IPS-15b (cell line): ENCODE results near the gene C1R.
"Not testable (repeated sequence)": the region's sequence is repeated elsewhere in the genome, so short reads cannot be mapped to it uniquely, and the experiment has no call there.

Experiments used
- H3K27me3 ChIP-seq: one replicate; pipeline ENCODE4 v1.6.1; 2013; ENCODE audit warnings: low read length; ENCODE audit not compliant: control insufficient read depth, insufficient read depth
- H3K36me3 ChIP-seq: one replicate; pipeline ENCODE4 v1.6.1; 2013; ENCODE audit warnings: low read length; ENCODE audit not compliant: control insufficient read depth, insufficient read depth
- H3K4me1 ChIP-seq: one replicate; pipeline ENCODE4 v1.6.1; 2013; ENCODE audit warnings: mild to moderate bottlenecking, low read length; ENCODE audit not compliant: control insufficient read depth, insufficient read depth
- H3K4me3 ChIP-seq: one replicate; pipeline ENCODE4 v1.5.1; 2013; ENCODE audit warnings: low read depth, low read length
- H3K9ac ChIP-seq: one replicate; pipeline ENCODE4 v1.6.1; 2013; ENCODE audit warnings: low read depth, mild to moderate bottlenecking, low read length
- H3K9me3 ChIP-seq: one replicate; pipeline ENCODE4 v1.6.1; 2013; ENCODE audit warnings: mild to moderate bottlenecking, low read length; ENCODE audit not compliant: control insufficient read depth, insufficient read depth

Gene C1R

GRCh38 chr12:7042842-7043241 is 49.4 kb downstream of the C1R start:
- Histone ChIP-seq H3K4me1 (no peaks in the 10 kb centered on the region), H3K4me3 (no peak overlapping the region), H3K9me3 (no peaks in the 10 kb centered on the region)

GRCh38 chr12:7039403-7039802 is 52.8 kb downstream of the C1R start:
- no peaks in the 10 kb centered on the region for H3K9me3 ChIP-seq
- H3K4me3 ChIP-seq: no peak overlapping the region
- H3K36me3 ChIP-seq: no peaks in the 10 kb centered on the region
- no peak overlapping the region for H3K9ac ChIP-seq
- H3K4me1 ChIP-seq: peaks cover 2% of the 10 kb centered on the region
- H3K27me3 ChIP-seq: no peaks in the 10 kb centered on the region

More at GRCh38 chr12:7042842-7043241, 49.4 kb downstream of the C1R start:
- no peaks in the 10 kb centered on the region for H3K36me3 ChIP-seq
- H3K27me3 ChIP-seq: no peaks in the 10 kb centered on the region
- no peak overlapping the region for H3K9ac ChIP-seq

GRCh38 chr12:7038591-7038990 is 53.7 kb downstream of the C1R start:
- H3K4me1 ChIP-seq: peaks cover 2% of the 10 kb centered on the region
- H3K4me3 ChIP-seq: no peak overlapping the region
- H3K27me3 ChIP-seq: no peaks in the 10 kb centered on the region
- no peak overlapping the region for H3K9ac ChIP-seq
- H3K9me3 ChIP-seq: no peaks in the 10 kb centered on the region
- H3K36me3 ChIP-seq: no peaks in the 10 kb centered on the region

GRCh38 chr12:7037411-7037810 is 54.8 kb downstream of the C1R start:
- not testable (repeated sequence) for H3K36me3 ChIP-seq, H3K4me1 ChIP-seq, H3K27me3 ChIP-seq, H3K4me3 ChIP-seq, H3K9me3 ChIP-seq, H3K9ac ChIP-seq

DNA sequence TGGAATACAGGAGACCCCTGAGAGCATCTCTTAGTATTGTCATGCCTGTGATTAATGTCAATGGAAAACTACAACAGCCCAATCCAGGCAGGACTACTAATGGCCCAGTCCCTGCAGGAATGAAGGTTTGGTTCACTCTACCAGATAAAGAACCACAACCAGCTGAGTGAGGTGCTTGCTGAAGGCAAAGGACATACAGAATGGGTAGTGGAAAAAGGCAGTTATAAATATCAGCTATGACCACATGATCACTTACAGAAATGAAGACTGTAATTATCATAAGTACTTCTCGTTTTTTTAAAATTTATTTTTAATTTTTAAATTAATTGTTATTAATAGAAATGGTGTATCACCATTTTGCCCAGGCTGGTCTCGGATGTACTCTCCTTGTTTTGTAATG is 56.8 kb downstream of the C1R start:
- Histone ChIP-seq H3K4me3 (no peak overlapping the region), H3K27me3 (no peaks in the 10 kb centered on the region), H3K36me3 (no peaks in the 10 kb centered on the region), H3K9ac (no peak overlapping the region), H3K4me1 (peaks cover 2% of the 10 kb centered on the region), H3K9me3 (no peaks in the 10 kb centered on the region)

DNA sequence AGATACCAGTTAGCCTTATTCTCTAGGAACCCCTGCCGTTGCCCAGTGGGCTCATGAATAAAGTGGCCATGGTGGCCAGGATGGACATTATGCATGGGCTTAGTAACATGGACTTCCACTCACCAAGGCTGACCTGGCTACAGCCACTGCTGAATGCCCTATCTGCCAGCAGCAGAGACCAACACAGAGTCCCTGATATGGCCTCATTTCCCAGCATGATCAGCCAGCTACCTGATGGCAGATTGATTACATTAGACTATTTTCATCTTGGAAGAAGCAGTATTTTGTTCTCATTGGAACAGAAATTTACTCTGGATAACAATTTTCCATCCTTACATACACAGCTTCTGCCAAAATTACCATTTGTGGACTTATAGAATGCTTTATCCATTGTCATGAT is 57.8 kb downstream of the C1R start:
- H3K4me1 ChIP-seq: peaks cover 2% of the 10 kb centered on the region
- no peaks in the 10 kb centered on the region for H3K27me3 ChIP-seq
- no peaks in the 10 kb centered on the region for H3K36me3 ChIP-seq
- no peaks in the 10 kb centered on the region for H3K9me3 ChIP-seq
- H3K4me3 ChIP-seq: no peak overlapping the region
- H3K9ac ChIP-seq: no peak overlapping the region

GRCh38 chr12:7032990-7033389 is 59.3 kb downstream of the C1R start:
- Histone ChIP-seq H3K27me3 (no peaks in the 10 kb centered on the region), H3K9ac (no peak overlapping the region), H3K4me3 (no peak overlapping the region)

DNA sequence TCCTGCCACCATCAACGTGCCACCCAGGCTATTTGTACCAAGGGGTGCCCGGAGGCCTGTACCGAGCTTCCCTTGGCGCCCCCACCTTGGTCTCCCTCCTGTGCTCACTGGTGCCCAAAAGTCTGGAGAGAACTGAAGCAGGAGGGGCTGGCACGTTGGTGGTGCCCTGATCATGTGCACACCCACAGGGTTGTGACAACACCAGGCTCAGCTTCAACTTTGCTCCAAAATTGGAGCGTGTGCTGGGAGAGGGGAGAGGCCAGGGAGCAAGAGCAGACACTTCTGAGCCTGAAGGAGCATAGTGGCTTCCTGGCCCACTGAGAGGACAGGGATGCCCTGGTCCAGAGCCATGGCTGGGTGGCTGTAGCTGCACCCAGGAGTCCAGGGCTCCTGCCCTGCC is 60.9 kb downstream of the C1R start:
- no peaks in the 10 kb centered on the region for H3K27me3 ChIP-seq
- no peak overlapping the region for H3K9ac ChIP-seq

More at GRCh38 chr12:7032990-7033389, 59.3 kb downstream of the C1R start:
- H3K36me3 ChIP-seq: no peaks in the 10 kb centered on the region
- no peaks in the 10 kb centered on the region for H3K9me3 ChIP-seq
- H3K4me1 ChIP-seq: peaks cover 2% of the 10 kb centered on the region

More for the DNA sequence above, 60.9 kb downstream of the C1R start:
- H3K4me3 ChIP-seq: no peak overlapping the region
- no peaks in the 10 kb centered on the region for H3K36me3 ChIP-seq
- no peaks in the 10 kb centered on the region for H3K9me3 ChIP-seq
- peaks cover 2% of the 10 kb centered on the region for H3K4me1 ChIP-seq
